Fibroblast of villous mesenchyme (primary cell): ENCODE results near the gene RASAL1. TPM values are rescaled to one million over a fixed set of nuclear protein-coding genes. Genes with fewer than 3 reads are reported as not detected.

ENCODE experiments used
- DNase-seq: peaks from one replicate; pipeline ENCODE4 v3.0.0-alpha.2; 2010; ENCODE audit warnings: low read depth
- H3K4me3 ChIP-seq: 2 replicates; pipeline ENCODE4 v1.5.1; 2011; ENCODE audit warnings: low read depth, mild to moderate bottlenecking, low read length
- total RNA-seq: library from RNA; depleted of rRNA; stranded (reverse); fragments of >200 nt; gene quantifications from 2 replicates; pipeline ENCODE4 v1.2.3, GENCODE V29; 2012
- TF ChIP-seq, protein P1 (sequence below): IDR thresholded peaks from 2 replicates; pipeline ENCODE4 v1.5.1; 2012; ENCODE audit warnings: low read depth, mild to moderate bottlenecking, low read length; ENCODE audit not compliant: insufficient read depth

RASAL1 gene
- total RNA-seq, 1 donor, result not detected

DNA sequence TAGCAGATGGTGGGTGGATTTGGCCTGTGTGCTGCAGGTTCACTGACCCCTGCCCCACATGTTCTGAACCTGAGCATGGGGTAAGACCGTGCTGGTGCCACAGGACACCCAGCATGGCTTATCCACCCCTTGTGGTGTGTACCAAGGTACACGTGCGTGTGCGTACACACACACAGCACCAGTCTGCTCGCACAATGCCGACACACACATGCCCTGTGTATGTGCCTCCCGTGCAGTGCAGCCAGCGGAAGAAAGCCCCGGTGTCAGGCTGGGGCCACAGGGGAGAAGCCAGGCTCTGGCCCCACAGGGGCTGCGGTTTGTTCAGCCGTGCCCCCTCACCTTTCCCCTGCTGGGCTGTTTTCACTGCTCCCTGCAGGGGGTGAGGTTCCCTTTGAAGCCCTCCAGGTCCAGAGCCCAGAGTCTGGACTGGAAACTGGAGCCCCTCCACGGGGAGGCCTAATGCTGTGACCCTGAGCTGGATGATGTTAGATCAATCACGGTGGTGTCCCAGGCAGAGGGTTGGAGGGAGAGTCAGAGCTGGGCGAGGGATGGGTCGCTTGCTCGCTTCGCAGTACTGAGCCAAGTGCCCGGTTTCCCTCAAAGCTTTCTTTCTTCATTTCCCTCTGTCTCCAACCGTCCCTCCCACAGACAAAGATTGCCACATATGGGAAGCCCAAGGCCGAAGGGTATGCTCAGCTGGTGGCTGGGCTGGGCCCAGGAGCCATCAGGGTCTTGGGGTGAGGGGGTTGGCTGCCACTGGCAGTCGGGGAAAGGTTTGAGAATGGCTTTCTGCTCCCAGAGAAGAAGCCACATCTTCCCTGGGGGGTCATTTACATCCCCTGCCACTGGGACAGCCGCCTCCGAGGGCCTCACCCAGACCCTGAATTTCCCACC lies 72.8 kb downstream of the RASAL1 start:
- no peak for DNase-seq
- TF ChIP-seq, protein P1, sequence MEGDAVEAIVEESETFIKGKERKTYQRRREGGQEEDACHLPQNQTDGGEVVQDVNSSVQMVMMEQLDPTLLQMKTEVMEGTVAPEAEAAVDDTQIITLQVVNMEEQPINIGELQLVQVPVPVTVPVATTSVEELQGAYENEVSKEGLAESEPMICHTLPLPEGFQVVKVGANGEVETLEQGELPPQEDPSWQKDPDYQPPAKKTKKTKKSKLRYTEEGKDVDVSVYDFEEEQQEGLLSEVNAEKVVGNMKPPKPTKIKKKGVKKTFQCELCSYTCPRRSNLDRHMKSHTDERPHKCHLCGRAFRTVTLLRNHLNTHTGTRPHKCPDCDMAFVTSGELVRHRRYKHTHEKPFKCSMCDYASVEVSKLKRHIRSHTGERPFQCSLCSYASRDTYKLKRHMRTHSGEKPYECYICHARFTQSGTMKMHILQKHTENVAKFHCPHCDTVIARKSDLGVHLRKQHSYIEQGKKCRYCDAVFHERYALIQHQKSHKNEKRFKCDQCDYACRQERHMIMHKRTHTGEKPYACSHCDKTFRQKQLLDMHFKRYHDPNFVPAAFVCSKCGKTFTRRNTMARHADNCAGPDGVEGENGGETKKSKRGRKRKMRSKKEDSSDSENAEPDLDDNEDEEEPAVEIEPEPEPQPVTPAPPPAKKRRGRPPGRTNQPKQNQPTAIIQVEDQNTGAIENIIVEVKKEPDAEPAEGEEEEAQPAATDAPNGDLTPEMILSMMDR, result no peak
- no peak overlapping the region for H3K4me3 ChIP-seq

- DNase-seq, result no peak
- TF ChIP-seq, protein P1, result no peak
- H3K4me3 ChIP-seq, result no peak overlapping the region
Measured at GRCh38 chr12:113061061-113061694, 74.4 kb downstream of the RASAL1 start.

DNA sequence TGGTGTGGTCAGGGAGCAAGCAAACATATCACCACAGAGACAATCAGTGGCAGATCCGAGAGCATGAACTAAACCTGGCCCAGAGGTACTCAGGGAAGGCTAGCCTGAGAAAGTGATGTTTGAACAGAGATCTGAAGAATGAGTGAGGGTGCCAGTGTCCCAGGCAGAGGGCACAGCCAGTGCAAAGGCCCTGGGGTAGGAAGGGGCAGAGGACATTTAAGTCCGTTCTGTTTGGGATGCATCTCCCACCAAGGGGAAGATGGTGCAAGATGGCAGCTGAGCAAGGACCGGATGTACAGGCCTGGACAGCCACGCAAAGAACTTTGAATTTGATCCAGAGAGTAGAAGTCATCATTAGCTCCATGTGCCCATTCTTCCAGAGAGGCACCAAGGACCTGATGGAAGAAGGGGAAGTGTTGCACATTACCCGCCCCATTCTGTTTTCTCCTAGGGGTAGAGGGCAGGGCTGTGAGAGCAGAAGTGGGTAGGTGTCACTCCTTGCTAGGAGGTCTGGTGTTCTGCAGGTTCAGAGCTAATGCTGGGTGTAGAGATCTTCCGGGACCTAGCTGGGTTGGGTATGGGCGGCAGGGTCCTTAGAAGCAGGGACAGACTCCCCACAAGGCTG lies 75.1 kb downstream of the RASAL1 start:
- DNase-seq, result no peak
- H3K4me3 ChIP-seq, result no peak overlapping the region
- TF ChIP-seq, protein P1, result no peak

- TF ChIP-seq, protein P1, result no peak
- H3K4me3 ChIP-seq, result no peak overlapping the region
- no peak for DNase-seq
Measured at GRCh38 chr12:113059071-113059595, 76.4 kb downstream of the RASAL1 start.

GRCh38 chr12:113058553-113058952 lies 77.0 kb downstream of the RASAL1 start:
- no peak for DNase-seq
- TF ChIP-seq, protein P1, result no peak
- H3K4me3 ChIP-seq, result no peak overlapping the region

DNA sequence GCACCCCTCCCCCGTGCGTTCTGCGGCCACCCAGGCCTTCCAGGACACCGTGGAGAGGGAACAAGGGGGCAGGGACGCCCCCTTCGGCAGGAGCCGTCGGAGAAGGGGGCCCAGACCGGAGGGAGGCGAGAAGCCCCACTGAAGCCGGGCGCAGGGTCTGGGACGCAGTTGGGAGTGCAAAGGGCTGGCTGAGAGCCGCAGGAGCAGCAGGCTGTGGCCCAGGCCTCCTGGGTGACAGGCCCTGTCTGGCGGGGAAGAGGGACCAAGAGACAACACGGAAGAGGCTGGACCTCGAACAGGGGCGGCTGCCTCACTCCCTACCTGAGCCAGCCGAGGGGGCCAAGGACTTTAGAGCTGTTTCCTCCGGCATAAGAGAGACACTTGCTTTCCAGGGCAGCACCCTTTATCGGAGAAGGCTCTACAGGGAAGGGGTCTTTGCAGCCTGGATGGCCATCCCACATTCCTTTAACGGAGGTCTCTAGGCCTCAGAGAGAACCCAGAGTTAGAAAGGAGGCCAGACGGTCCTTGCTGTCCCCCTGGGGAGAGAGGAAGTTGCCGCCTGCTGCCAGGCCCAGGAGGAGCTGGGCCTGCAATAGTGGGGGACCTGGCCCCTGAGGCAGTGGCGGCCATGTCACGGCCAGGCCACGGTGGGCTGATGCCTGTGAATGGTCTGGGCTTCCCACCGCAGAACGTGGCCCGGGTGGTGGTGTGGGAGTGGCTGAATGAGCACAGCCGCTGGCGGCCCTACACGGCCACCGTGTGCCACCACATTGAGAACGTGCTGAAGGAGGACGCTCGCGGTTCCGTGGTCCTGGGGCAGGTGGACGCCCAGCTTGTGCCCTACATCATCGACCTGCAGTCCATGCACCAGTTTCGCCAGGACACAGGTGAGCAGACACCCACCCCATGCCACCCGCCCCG lies 77.7 kb downstream of the RASAL1 start:
- no peak for DNase-seq
- H3K4me3 ChIP-seq, result no peak overlapping the region
- TF ChIP-seq, protein P1, result no peak
